ENCODE measurements around the gene RRAGA. TPM values are rescaled to one million over a fixed set of nuclear protein-coding genes. Genes with fewer than 3 reads are reported as not detected.

RRAGA gene, protein sequence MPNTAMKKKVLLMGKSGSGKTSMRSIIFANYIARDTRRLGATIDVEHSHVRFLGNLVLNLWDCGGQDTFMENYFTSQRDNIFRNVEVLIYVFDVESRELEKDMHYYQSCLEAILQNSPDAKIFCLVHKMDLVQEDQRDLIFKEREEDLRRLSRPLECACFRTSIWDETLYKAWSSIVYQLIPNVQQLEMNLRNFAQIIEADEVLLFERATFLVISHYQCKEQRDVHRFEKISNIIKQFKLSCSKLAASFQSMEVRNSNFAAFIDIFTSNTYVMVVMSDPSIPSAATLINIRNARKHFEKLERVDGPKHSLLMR
- 53.8 and 56.4 TPM in 2 replicates for total RNA-seq (2021)
- long read RNA-seq, transcript RRAGA-201 (1 exons, 1,589 nt), result major isoform, 675 of 675 reads
- long read RNA-seq, partial matches to known transcripts, result 0 of 675 reads
- long read RNA-seq, other reads (novel, unspliced or antisense), result 0 of 675 reads

DNA sequence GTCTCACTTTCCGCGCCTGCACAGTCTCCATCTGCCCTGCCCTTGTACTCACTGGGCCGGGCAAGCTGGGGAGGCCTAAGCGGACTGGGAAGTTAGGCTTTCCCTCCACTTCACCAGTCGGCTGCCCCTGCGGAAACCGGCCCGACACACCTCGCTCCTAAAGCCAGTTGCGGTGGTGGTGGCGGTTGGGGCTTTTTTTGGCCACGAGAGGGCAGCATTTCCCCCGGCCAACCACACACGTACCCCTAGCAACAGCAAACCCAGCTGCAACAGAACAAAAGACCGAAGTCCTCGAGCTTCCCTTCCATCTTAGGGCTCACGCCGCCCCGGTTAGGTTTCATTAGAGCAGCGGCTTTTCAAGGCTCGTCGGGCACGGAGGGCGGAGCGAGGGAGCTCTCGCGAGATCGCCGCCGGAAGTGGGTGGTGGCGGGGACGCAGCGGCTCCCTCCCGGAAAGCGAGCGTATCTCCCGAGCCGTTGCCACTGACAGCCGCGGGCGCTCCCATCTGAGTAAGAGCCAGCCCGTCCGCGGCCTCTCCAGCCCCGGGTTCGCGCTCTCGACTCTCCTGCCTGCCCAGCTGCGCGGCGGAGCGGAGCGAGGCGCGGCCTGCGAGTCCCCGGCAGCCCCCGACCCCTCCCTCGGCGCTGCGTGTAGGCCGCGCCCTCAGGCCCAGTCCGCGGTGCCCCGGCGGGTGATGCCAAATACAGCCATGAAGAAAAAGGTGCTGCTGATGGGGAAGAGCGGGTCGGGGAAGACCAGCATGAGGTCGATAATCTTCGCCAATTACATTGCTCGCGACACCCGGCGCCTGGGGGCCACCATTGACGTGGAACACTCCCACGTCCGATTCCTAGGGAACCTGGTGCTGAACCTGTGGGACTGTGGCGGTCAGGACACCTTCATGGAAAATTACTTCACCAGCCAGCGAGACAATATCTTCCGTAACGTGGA is at the start of gene RRAGA:
Gene RRAGA (plus strand): TSS at position 462 of the 951 bp plus-strand sequence. CDS start 233 bp downstream, at position 695.
- no peaks in the 10 kb centered on the region for H3K79me2 ChIP-seq (ENCODE audit: insufficient read depth, low read length)
- H2AK5ac ChIP-seq (ENCODE audit: insufficient read length, low read length), result no peak within 1 kb of the TSS
- no peak within 1 kb of the TSS for H2BK5ac ChIP-seq (ENCODE audit: insufficient read length, low read length)
- no peak within 1 kb of the TSS for H4K8ac ChIP-seq (replicated peaks; ENCODE audit: insufficient read length, low read depth, low read length)
- Mint-ChIP-seq H3K27ac (peak within 1 kb of the TSS; percentile 96 to 99 (median 96)), H3K27me3 (ENCODE audit: low read depth) (no peaks in the 10 kb centered on the region), H3K9me3 (no peaks in the 10 kb centered on the region; a peak in 1 of 5 replicates), H3K4me3 (peak within 1 kb of the TSS; percentile 81 to 93), H3K4me1 (peaks cover 28 to 35% of the 10 kb centered on the region in 2 experiments), H3K36me3 (ENCODE audit: insufficient read depth in 1 of 3, low read depth in 3 of 3) (no peaks in the 10 kb centered on the region)
- H3K4me1 ChIP-seq (ENCODE audit: insufficient read depth, low read length), result peaks cover 5% of the 10 kb centered on the region; the same call in 1 of the 2 replicates
- H2BK20ac ChIP-seq (ENCODE audit: low read depth, low read length, poor library complexity, severe bottlenecking), result no peak within 1 kb of the TSS
- H3K27ac ChIP-seq (ENCODE audit: insufficient read length, low read depth, low read length), result peak within 1 kb of the TSS; percentile 57
- H3K14ac ChIP-seq (ENCODE audit: insufficient read depth, low read length), result peak within 1 kb of the TSS; percentile 89; the same call in 1 of the 2 replicates
- H2BK12ac ChIP-seq (ENCODE audit: insufficient read length, low read depth, low read length), result no peak within 1 kb of the TSS
- peak within 1 kb of the TSS; percentile 82 for H3K18ac ChIP-seq (ENCODE audit: insufficient read length, low read depth, low read length)
- no peak within 1 kb of the TSS for H4K5ac ChIP-seq (ENCODE audit: insufficient read length, low read depth, low read length)
- peaks cover 4% of the 10 kb centered on the region for H4K20me1 ChIP-seq (ENCODE audit: control insufficient read depth, insufficient read depth, insufficient read length)
- no peak within 1 kb of the TSS for H3K56ac ChIP-seq (ENCODE audit: insufficient read length, low read depth, low read length)
- peak within 1 kb of the TSS; percentile 90 for H3K4me2 ChIP-seq (ENCODE audit: insufficient read depth, insufficient read length, low read length)
- no peak within 1 kb of the TSS for H4K91ac ChIP-seq (ENCODE audit: insufficient read length, low read depth, low read length)
- TF ChIP-seq, protein P1, sequence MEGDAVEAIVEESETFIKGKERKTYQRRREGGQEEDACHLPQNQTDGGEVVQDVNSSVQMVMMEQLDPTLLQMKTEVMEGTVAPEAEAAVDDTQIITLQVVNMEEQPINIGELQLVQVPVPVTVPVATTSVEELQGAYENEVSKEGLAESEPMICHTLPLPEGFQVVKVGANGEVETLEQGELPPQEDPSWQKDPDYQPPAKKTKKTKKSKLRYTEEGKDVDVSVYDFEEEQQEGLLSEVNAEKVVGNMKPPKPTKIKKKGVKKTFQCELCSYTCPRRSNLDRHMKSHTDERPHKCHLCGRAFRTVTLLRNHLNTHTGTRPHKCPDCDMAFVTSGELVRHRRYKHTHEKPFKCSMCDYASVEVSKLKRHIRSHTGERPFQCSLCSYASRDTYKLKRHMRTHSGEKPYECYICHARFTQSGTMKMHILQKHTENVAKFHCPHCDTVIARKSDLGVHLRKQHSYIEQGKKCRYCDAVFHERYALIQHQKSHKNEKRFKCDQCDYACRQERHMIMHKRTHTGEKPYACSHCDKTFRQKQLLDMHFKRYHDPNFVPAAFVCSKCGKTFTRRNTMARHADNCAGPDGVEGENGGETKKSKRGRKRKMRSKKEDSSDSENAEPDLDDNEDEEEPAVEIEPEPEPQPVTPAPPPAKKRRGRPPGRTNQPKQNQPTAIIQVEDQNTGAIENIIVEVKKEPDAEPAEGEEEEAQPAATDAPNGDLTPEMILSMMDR (conservative IDR thresholded peaks at IDR 0.05), result peak; percentile 95
- no peak within 1 kb of the TSS for H2AFZ ChIP-seq (ENCODE audit: low read length)
- H3K23ac ChIP-seq (ENCODE audit: insufficient read length, low read depth, low read length), result no peak within 1 kb of the TSS
- no peak within 1 kb of the TSS for H2BK120ac ChIP-seq (ENCODE audit: low read depth, low read length, poor library complexity, severe bottlenecking)
- DNase-seq, result peak; percentile 96
- no CpG with 5 or more reads among the region's 82 CpGs for WGBS (ENCODE audit: extremely low coverage, insufficient read length, low lambda C conversion rate)
- no peaks in the 10 kb centered on the region for H3K27me3 ChIP-seq (ENCODE audit: insufficient read depth, low read length)
- H3K23me2 ChIP-seq (ENCODE audit: insufficient read length, low read depth, low read length, poor library complexity, severe bottlenecking), result peaks cover 13% of the 10 kb centered on the region
- H3K79me1 ChIP-seq (ENCODE audit: insufficient read depth, low read depth, low read length, poor library complexity, severe bottlenecking), result no peaks in the 10 kb centered on the region
- H3K9me3 ChIP-seq (ENCODE audit: control insufficient read depth, low read depth, low read length), result no peaks in the 10 kb centered on the region
- no peak within 1 kb of the TSS for H3K4ac ChIP-seq (ENCODE audit: low read depth, low read length)
- H3K9ac ChIP-seq (ENCODE audit: extremely low read depth, insufficient read length, low read length), result peak within 1 kb of the TSS; percentile 90
- no peak within 1 kb of the TSS for H3T11ph ChIP-seq (ENCODE audit: low read length)
- no peak within 1 kb of the TSS for H2BK15ac ChIP-seq (ENCODE audit: low read depth, low read length)

All from H9 (cell line).